Gastroesophageal sphincter (tissue), 4 donors: ENCODE measurements around the gene KNOP1. TPM values are rescaled to one million over a fixed set of nuclear protein-coding genes. Genes with fewer than 3 reads are reported as not detected.

ENCODE experiments used
- ATAC-seq: fragments of 150-250 bp; one replicate; pipeline ENCODE4 v1.9.1; 2016; ENCODE audit warnings: mild to moderate bottlenecking, moderate library complexity
- H3K27ac ChIP-seq, 4 donors: fragments of 200-600 bp; sonication (generic) in 3 of 4; 1 replicate in 3 of 4; 2 replicates in 1 of 4; pipeline ENCODE4 v1.5.1; 2016 to 2019
- H3K27me3 ChIP-seq: fragments of 200-600 bp; sonication (generic); one replicate; pipeline ENCODE4 v1.5.1; 2019
- H3K36me3 ChIP-seq, 2 donors: fragments of 200-600 bp; sonication (generic); one replicate each; pipeline ENCODE4 v1.5.1; 2019; ENCODE audit warnings: control low read depth in 1 of 2
- H3K4me1 ChIP-seq, 3 donors: fragments of 200-600 bp; sonication (generic); 1 replicate in 2 of 3; 2 replicates in 1 of 3; pipeline ENCODE4 v1.5.1; 2016 to 2019; ENCODE audit warnings: control low read depth in 2 of 3
- H3K4me3 ChIP-seq, 2 donors: fragments of 200-600 bp; sonication (generic); one replicate each; pipeline ENCODE4 v1.5.1; 2019; ENCODE audit warnings: mild to moderate bottlenecking in 1 of 2, moderate library complexity in 1 of 2
- H3K9me3 ChIP-seq, 3 donors: fragments of 200-600 bp; sonication (generic); one replicate each; pipeline ENCODE4 v1.5.1; 2017 to 2019; ENCODE audit warnings: control low read depth in 2 of 3
- EP300 ChIP-seq: sonication (generic); formaldehyde crosslinking; IDR thresholded peaks from one replicate; pipeline ENCODE4 v1.6.1; 2017; ENCODE audit warnings: antibody characterized with exemption, mild to moderate bottlenecking
- POLR2A ChIP-seq, 2 donors: fragments of 450-650 bp; IDR thresholded peaks; one replicate each; pipeline ENCODE4 v1.6.1; 2017; ENCODE audit warnings: antibody characterized with exemption in 2 of 2, mild to moderate bottlenecking in 2 of 2, moderate library complexity in 1 of 2
- POLR2AphosphoS5 ChIP-seq: sonication (generic); formaldehyde crosslinking; IDR thresholded peaks from one replicate; pipeline ENCODE4 v1.6.1; 2017; ENCODE audit warnings: antibody characterized with exemption
- WGBS, 2 donors: methylation state at CpG; one replicate each; pipeline ENCODE4 v1.1.5; 2018; ENCODE audit warnings: low coverage in 1 of 2; 5-methylcytosine and 5-hydroxymethylcytosine counted together
- total RNA-seq, 4 donors: library from RNA; depleted of rRNA; stranded (reverse); fragments of >200 nt; gene quantifications; one replicate each; pipeline ENCODE4 v1.1.0, GENCODE V29; 2016
- TF ChIP-seq, protein P1 (sequence below), 4 experiments: fragments of 200-600 bp in 2 of 4; fragments of 450-650 bp in 2 of 4; sonication (generic) in 1 of 4; IDR thresholded peaks; one replicate each; pipeline ENCODE4 v1.5.1; 2017 to 2019; ENCODE audit warnings: antibody characterized with exemption in 4 of 4, mild to moderate bottlenecking in 2 of 4, moderate library complexity in 2 of 4

KNOP1 gene
- total RNA-seq, 4 donors from 2014 or later, result 6.9 to 14.5 (median 11.9) TPM

GRCh38 chr16:19703172-19703889 lies 14.7 kb downstream of the KNOP1 start:
- Histone ChIP-seq H3K4me1 (peaks cover 0 to 30% (median 18%) of the 10 kb centered on the region in 3 donors), H3K36me3 (peaks cover 0 to 94% of the 10 kb centered on the region in 2 donors), H3K27me3 (no peaks in the 10 kb centered on the region), H3K9me3 (no peaks in the 10 kb centered on the region), H3K27ac (peak overlapping the region in 3 of 4 donors; percentile 53 to 81 (median 70)), H3K4me3 (no peak overlapping the region)
- 67 to 90% methylated on average over 3 to 4 of the region's 6 CpGs for WGBS, 2 donors
- no peak for ATAC-seq
- TF ChIP-seq POLR2A (IDR thresholded peaks at IDR 0.05), result no peak
- TF ChIP-seq, protein P1, sequence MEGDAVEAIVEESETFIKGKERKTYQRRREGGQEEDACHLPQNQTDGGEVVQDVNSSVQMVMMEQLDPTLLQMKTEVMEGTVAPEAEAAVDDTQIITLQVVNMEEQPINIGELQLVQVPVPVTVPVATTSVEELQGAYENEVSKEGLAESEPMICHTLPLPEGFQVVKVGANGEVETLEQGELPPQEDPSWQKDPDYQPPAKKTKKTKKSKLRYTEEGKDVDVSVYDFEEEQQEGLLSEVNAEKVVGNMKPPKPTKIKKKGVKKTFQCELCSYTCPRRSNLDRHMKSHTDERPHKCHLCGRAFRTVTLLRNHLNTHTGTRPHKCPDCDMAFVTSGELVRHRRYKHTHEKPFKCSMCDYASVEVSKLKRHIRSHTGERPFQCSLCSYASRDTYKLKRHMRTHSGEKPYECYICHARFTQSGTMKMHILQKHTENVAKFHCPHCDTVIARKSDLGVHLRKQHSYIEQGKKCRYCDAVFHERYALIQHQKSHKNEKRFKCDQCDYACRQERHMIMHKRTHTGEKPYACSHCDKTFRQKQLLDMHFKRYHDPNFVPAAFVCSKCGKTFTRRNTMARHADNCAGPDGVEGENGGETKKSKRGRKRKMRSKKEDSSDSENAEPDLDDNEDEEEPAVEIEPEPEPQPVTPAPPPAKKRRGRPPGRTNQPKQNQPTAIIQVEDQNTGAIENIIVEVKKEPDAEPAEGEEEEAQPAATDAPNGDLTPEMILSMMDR (IDR thresholded peaks at IDR 0.05), result no peak
- no peak for TF ChIP-seq EP300
- TF ChIP-seq POLR2AphosphoS5, result no peak

DNA sequence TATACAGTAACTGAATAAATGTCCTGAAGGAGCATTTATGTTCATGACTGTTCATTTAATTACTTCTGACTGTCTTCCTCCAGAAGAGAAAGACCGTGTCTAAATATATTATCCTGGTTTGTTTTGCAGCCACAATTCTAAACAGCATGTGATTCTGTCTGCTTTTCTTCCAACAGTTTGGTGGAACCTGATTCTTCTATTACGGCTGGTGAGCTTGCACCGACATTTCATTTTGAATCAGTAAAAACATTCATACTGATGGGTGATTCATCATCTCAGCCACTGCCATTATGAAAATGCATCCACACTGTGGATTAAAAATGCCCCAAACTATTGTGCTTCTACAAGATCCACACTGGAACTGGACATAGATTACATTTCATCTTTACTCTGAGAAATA lies 16.9 kb downstream of the KNOP1 start:
- H3K36me3 ChIP-seq, result peaks cover 0 to 84% of the 10 kb centered on the region in 2 donors

GRCh38 chr16:19700319-19700781 lies 17.7 kb downstream of the KNOP1 start:
- H3K4me1 ChIP-seq, result peaks cover 0 to 59% (median 34%) of the 10 kb centered on the region in 3 donors
- 14 to 15% methylated on average over 5 to 6 of the region's 6 CpGs for WGBS, 2 donors
- peak overlapping the region; percentile 5 to 71 (median 61) for H3K27ac ChIP-seq
- no peaks in the 10 kb centered on the region for H3K27me3 ChIP-seq
- no peak for TF ChIP-seq POLR2AphosphoS5
- TF ChIP-seq POLR2A (IDR thresholded peaks at IDR 0.05), result no peak
- no peak for TF ChIP-seq EP300
- TF ChIP-seq, protein P1 (IDR thresholded peaks at IDR 0.05), result no peak
- no peak overlapping the region for H3K4me3 ChIP-seq
- peaks cover 0 to 77% of the 10 kb centered on the region in 2 donors for H3K36me3 ChIP-seq
- ATAC-seq, result peak; percentile 22
- H3K9me3 ChIP-seq, result no peaks in the 10 kb centered on the region

More for the DNA sequence above, 16.9 kb downstream of the KNOP1 start:
- Histone ChIP-seq H3K4me1 (peaks cover 0 to 52% (median 33%) of the 10 kb centered on the region in 3 donors), H3K27me3 (no peaks in the 10 kb centered on the region), H3K27ac (peak overlapping the region in 3 of 4 donors; percentile 55 to 71 (median 67)), H3K4me3 (no peak overlapping the region), H3K9me3 (no peaks in the 10 kb centered on the region)
- 44 to 79% methylated on average over 3 of the region's 3 CpGs for WGBS, 2 donors
- no peak for TF ChIP-seq EP300
- TF ChIP-seq, protein P1 (IDR thresholded peaks at IDR 0.05), result no peak
- TF ChIP-seq POLR2A (IDR thresholded peaks at IDR 0.05), result no peak
- no peak for TF ChIP-seq POLR2AphosphoS5
- ATAC-seq, result no peak

DNA sequence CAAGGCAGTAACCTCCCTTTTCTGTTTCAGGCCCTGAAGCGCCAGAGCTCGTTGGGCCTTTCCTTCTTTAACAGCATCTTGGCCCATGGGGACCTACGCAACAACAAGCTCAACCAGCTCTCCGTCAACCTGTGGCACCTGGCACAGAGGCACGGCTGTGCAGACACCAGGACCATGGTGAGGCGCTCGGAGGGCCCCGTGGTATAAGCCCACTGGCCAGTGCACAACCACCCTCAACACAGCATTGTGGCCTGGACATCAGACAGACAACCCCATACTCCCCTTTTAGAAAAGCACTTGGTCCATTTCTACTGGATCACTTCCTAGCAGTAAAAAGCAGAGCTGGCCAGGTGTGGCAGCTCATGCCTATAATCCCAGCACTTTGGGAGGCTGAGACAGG lies 18.6 kb downstream of the KNOP1 start:
- H3K4me1 ChIP-seq, result peaks cover 0 to 59% (median 30%) of the 10 kb centered on the region in 3 donors
- H3K27me3 ChIP-seq, result no peaks in the 10 kb centered on the region
- TF ChIP-seq, protein P1 (IDR thresholded peaks at IDR 0.05), result no peak
- TF ChIP-seq POLR2AphosphoS5 (no peak), POLR2A (IDR thresholded peaks at IDR 0.05) (no peak), EP300 (no peak)
- ATAC-seq, result no peak
- peaks cover 0 to 70% of the 10 kb centered on the region in 2 donors for H3K36me3 ChIP-seq
- peak overlapping the region in 3 of 4 donors; percentile 55 to 71 (median 67) for H3K27ac ChIP-seq
- H3K9me3 ChIP-seq, result no peaks in the 10 kb centered on the region
- no CpG with 5 or more reads among the region's 8 CpGs for WGBS, 2 donors
- H3K4me3 ChIP-seq, result no peak overlapping the region
